Astrocyte (in vitro differentiated cells and primary cell): ENCODE data around the gene PKP2.

Source experiments
- EZH2 ChIP-seq: IDR thresholded peaks from 2 replicates; pipeline ENCODE4 v1.6.1; 2012; ENCODE audit warnings: mild to moderate bottlenecking, low read length, inconsistent platforms; ENCODE audit not compliant: insufficient read depth
- TF ChIP-seq, protein P1 (sequence below): IDR thresholded peaks from 2 replicates; pipeline ENCODE4 v1.5.1; 2011; ENCODE audit warnings: low read depth, mild to moderate bottlenecking, inconsistent platforms, low read length, moderate library complexity; ENCODE audit not compliant: insufficient read depth

DNA sequence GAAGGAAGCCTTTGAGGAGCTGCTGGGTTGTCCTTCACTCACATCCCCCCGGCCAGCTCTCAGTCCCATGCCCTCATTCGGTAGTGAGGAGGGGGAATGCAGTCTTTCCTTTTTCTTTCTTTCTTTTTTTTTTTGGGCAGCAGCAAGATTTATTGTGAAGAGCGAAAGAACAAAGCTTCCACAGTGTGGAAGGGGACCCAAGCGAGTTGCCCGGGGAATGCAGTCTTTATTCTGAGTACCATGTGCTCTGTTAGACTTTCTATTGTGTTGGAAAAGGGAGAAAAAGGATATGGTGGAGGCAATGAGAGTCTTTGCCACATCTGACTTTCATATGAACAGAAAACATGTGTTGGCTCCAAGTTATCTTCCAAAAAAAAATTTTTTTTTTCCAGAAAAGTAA, 111.0 kb downstream of the PKP2 start:
- TF ChIP-seq, protein P1, sequence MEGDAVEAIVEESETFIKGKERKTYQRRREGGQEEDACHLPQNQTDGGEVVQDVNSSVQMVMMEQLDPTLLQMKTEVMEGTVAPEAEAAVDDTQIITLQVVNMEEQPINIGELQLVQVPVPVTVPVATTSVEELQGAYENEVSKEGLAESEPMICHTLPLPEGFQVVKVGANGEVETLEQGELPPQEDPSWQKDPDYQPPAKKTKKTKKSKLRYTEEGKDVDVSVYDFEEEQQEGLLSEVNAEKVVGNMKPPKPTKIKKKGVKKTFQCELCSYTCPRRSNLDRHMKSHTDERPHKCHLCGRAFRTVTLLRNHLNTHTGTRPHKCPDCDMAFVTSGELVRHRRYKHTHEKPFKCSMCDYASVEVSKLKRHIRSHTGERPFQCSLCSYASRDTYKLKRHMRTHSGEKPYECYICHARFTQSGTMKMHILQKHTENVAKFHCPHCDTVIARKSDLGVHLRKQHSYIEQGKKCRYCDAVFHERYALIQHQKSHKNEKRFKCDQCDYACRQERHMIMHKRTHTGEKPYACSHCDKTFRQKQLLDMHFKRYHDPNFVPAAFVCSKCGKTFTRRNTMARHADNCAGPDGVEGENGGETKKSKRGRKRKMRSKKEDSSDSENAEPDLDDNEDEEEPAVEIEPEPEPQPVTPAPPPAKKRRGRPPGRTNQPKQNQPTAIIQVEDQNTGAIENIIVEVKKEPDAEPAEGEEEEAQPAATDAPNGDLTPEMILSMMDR: no peak
- no peak for TF ChIP-seq EZH2
